ENCODE results near the gene AS3MT. TPM values are rescaled to one million over a fixed set of nuclear protein-coding genes. Genes with fewer than 3 reads are reported as not detected.

AS3MT gene
- total RNA-seq, 1 donor from 2014 or later, result 8.3 TPM

DNA sequence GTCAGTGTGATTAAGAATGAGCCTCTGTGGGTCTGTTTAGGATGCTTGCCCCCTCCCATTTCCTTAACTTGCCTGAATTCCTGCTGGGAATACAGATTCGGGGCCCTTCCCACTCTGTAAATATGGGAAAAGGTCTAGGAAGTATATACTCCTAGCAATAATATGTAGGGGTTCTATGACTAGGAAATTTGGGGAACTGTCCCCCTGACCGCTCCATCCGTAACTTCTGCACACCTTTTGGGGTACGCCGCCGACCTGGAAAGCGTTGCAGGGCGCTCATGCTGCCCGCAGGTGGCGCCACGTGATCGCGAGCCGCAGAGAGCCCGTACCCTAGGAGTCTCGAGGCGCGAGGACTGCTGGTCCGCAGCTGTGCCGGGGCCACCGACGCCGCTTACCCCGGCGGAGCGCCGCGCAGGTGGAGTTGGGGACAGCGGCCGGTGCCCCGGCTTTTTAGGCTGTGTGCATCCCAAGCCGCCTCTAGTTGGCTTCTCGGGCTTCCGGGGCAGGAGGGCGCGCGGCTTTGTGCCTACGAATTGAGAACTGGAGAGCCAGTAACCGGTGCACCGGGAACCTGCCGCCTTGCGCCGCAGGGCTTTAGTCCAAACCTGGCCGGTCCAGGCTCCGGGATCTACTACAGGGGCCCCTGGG lies 48.2 kb downstream of the AS3MT start:
- peak; percentile 86 for DNase-seq
- H3K4me1 Mint-ChIP-seq (ENCODE audit: low read depth, unreplicated experiment), result peaks cover 12% of the 10 kb centered on the region
- H3K36me3 Mint-ChIP-seq (ENCODE audit: unreplicated experiment), result no peaks in the 10 kb centered on the region
- peaks cover 11% of the 10 kb centered on the region for H3K9me3 Mint-ChIP-seq (ENCODE audit: unreplicated experiment)
- H3K27ac Mint-ChIP-seq (ENCODE audit: unreplicated experiment), result no peak overlapping the region
- TF ChIP-seq, protein P1, sequence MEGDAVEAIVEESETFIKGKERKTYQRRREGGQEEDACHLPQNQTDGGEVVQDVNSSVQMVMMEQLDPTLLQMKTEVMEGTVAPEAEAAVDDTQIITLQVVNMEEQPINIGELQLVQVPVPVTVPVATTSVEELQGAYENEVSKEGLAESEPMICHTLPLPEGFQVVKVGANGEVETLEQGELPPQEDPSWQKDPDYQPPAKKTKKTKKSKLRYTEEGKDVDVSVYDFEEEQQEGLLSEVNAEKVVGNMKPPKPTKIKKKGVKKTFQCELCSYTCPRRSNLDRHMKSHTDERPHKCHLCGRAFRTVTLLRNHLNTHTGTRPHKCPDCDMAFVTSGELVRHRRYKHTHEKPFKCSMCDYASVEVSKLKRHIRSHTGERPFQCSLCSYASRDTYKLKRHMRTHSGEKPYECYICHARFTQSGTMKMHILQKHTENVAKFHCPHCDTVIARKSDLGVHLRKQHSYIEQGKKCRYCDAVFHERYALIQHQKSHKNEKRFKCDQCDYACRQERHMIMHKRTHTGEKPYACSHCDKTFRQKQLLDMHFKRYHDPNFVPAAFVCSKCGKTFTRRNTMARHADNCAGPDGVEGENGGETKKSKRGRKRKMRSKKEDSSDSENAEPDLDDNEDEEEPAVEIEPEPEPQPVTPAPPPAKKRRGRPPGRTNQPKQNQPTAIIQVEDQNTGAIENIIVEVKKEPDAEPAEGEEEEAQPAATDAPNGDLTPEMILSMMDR (IDR thresholded peaks at IDR 0.05; ENCODE audit: partially characterized antibody, unreplicated experiment), result peak; percentile 98
- peaks cover 9% of the 10 kb centered on the region for H3K27me3 Mint-ChIP-seq (ENCODE audit: unreplicated experiment)
- H3K4me3 Mint-ChIP-seq (ENCODE audit: unreplicated experiment), result peak overlapping the region; percentile 90

DNA sequence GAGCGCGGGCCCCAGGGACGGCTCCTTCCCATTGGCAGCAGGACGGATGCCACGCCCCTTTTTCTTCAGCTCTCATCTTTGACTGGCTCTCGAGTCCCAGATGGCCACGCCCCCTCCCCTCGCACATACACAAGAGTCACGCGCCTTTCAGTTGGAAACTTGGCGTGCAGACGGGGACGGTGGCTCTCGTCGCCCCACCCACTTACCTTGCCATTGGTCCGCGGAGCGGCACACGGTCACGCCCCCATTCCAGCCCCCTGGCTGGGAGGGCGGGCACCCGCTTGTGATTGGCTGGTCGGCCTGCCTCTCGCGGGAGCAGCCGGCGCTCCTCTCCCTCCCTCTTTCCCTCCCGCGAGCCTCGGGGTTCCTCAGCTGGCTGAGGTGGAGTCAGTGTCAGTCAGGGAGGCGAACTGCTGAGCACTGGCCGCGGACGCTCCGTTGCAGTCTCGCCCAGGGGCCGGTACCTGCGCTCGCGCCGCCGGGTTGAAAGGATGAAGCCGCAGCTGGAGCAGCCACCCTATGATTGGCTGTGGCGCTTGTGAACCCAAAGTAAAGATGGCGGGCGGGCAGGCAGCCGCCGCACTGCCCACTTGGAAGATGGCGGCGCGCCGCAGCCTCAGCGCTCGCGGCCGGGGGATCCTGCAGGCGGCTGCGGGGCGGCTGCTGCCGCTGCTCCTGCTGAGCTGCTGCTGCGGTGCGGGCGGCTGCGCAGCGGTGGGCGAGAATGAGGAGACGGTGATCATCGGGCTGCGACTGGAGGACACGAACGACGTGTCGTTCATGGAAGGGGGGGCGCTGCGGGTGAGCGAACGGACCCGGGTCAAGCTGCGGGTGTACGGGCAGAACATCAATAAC lies 48.9 kb downstream of the AS3MT start, which contains the start of gene CNNM2:
Gene CNNM2, plus strand, starts transcription at position 333 of the 855 bp plus-strand sequence. Its CDS starts 187 bp downstream, at position 520.
- H3K27ac Mint-ChIP-seq (ENCODE audit: unreplicated experiment), result peak within 1 kb of the TSS; percentile 84
- TF ChIP-seq, protein P1 (IDR thresholded peaks at IDR 0.05; ENCODE audit: partially characterized antibody, unreplicated experiment), result no peak
- H3K4me1 Mint-ChIP-seq (ENCODE audit: low read depth, unreplicated experiment), result peaks cover 12% of the 10 kb centered on the region
- peaks cover 11% of the 10 kb centered on the region for H3K9me3 Mint-ChIP-seq (ENCODE audit: unreplicated experiment)
- peak within 1 kb of the TSS; percentile 90 for H3K4me3 Mint-ChIP-seq (ENCODE audit: unreplicated experiment)
- peak; percentile 100 for DNase-seq
- H3K27me3 Mint-ChIP-seq (ENCODE audit: unreplicated experiment), result peaks cover 9% of the 10 kb centered on the region
- no peaks in the 10 kb centered on the region for H3K36me3 Mint-ChIP-seq (ENCODE audit: unreplicated experiment)

DNA sequence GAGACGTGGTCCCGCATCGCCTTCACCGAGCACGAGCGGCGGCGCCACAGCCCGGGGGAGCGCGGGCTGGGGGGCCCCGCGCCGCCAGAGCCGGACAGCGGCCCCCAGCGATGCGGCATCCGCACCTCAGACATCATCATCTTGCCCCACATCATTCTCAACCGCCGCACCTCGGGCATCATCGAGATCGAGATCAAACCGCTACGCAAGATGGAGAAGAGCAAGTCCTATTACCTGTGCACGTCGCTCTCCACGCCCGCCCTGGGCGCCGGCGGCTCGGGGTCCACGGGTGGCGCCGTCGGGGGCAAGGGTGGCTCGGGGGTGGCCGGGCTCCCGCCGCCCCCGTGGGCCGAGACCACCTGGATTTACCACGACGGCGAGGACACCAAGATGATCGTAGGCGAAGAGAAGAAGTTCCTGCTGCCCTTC lies 49.6 kb downstream of the AS3MT start:
- TF ChIP-seq, protein P1 (IDR thresholded peaks at IDR 0.05; ENCODE audit: partially characterized antibody, unreplicated experiment), result no peak
- Mint-ChIP-seq H3K27me3 (ENCODE audit: unreplicated experiment) (peaks cover 9% of the 10 kb centered on the region), H3K36me3 (ENCODE audit: unreplicated experiment) (no peaks in the 10 kb centered on the region), H3K4me3 (ENCODE audit: unreplicated experiment) (peak overlapping the region; percentile 90), H3K9me3 (ENCODE audit: unreplicated experiment) (peaks cover 11% of the 10 kb centered on the region), H3K27ac (ENCODE audit: unreplicated experiment) (peak overlapping the region; percentile 70), H3K4me1 (ENCODE audit: low read depth, unreplicated experiment) (peaks cover 12% of the 10 kb centered on the region)
- DNase-seq, result no peak

DNA sequence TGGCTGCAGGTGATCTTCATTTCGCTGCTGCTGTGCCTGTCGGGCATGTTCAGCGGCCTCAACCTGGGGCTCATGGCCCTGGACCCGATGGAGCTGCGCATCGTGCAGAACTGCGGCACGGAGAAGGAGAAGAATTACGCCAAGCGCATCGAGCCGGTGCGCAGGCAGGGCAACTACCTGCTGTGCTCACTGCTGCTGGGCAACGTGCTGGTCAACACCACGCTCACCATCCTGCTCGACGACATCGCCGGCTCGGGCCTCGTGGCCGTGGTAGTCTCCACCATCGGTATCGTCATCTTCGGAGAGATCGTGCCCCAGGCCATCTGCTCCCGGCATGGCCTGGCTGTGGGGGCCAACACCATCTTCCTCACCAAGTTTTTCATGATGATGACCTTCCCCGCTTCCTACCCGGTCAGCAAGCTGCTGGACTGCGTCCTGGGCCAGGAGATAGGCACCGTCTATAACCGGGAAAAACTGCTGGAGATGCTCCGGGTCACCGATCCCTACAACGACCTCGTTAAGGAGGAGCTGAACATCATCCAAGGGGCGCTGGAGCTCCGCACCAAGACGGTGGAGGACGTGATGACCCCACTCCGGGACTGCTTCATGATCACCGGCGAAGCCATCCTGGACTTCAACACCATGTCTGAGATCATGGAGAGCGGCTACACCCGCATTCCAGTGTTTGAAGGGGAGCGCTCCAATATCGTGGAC lies 50.1 kb downstream of the AS3MT start:
- peaks cover 11% of the 10 kb centered on the region for H3K9me3 Mint-ChIP-seq (ENCODE audit: unreplicated experiment)
- H3K27ac Mint-ChIP-seq (ENCODE audit: unreplicated experiment), result peak overlapping the region; percentile 3
- peak overlapping the region; percentile 90 for H3K4me3 Mint-ChIP-seq (ENCODE audit: unreplicated experiment)
- H3K36me3 Mint-ChIP-seq (ENCODE audit: unreplicated experiment), result no peaks in the 10 kb centered on the region
- H3K4me1 Mint-ChIP-seq (ENCODE audit: low read depth, unreplicated experiment), result peaks cover 12% of the 10 kb centered on the region
- H3K27me3 Mint-ChIP-seq (ENCODE audit: unreplicated experiment), result peaks cover 9% of the 10 kb centered on the region
- DNase-seq, result peak; percentile 46
- TF ChIP-seq, protein P1 (IDR thresholded peaks at IDR 0.05; ENCODE audit: partially characterized antibody, unreplicated experiment), result no peak

Measured in glutamatergic neuron (in vitro differentiated cells).